ENCODE results near the gene DHRS12. TPM values are rescaled to one million over a fixed set of nuclear protein-coding genes. Genes with fewer than 3 reads are reported as not detected.

Gene DHRS12
- total RNA-seq, 1 experiment from 2014 or later: 2.6 TPM

- ATAC-seq (no peak), DNase-seq (no peak)
- H3K79me2 ChIP-seq (ENCODE audit: low read length): no peaks in the 10 kb centered on the region
- TF ChIP-seq CTCF (conservative IDR thresholded peaks at IDR 0.05; ENCODE audit: low read depth, low read length): no peak
- TF ChIP-seq EZH2phosphoT487 (IDR thresholded peaks at IDR 0.05; ENCODE audit: borderline replicate concordance, low read length): no peak
- TF ChIP-seq EZH2 (IDR thresholded peaks at IDR 0.05; ENCODE audit: low read length, unreplicated experiment): no peak
- intact Hi-C loops (cut with micrococcal nuclease): loop anchor here (5.0 kb wide), 1 partner anchor 85 kb away; no protein-coding TSS in a partner anchor
- no peaks in the 10 kb centered on the region for H3F3A ChIP-seq (ENCODE audit: low read length, unreplicated experiment)
- ChIA-PET CTCF (no interaction called here), POLR2A (ENCODE audit: unreplicated experiment) (no interaction called here)
- H3K27ac ChIP-seq (ENCODE audit: low read length): no peak overlapping the region
- no peaks in the 10 kb centered on the region for H4K20me1 ChIP-seq (ENCODE audit: low read length)
- H2AFZ ChIP-seq (ENCODE audit: low read length): no peak overlapping the region
- no peaks in the 10 kb centered on the region for H3K9me2 ChIP-seq (replicated peaks; ENCODE audit: low read length)
- no peak overlapping the region for H3K4me2 ChIP-seq (ENCODE audit: low read length)
- no peaks in the 10 kb centered on the region for H3K27me3 ChIP-seq (ENCODE audit: low read length)
- no peak overlapping the region for H3K4me3 ChIP-seq (ENCODE audit: low read length)
- no peaks in the 10 kb centered on the region for H3K9me3 ChIP-seq (ENCODE audit: low read length)
- no peak overlapping the region for H3K9ac ChIP-seq (ENCODE audit: low read length)
- no peaks in the 10 kb centered on the region; the same call in 1 of the 2 replicates for H3K36me3 ChIP-seq (ENCODE audit: low read depth, low read length)
- peaks cover 19% of the 10 kb centered on the region for H3K4me1 ChIP-seq (ENCODE audit: insufficient read depth, low read length)
- no TSS peak for BruUV-seq (replicated peaks)
Observed at GRCh38 chr13:51727634-51728274, 76.2 kb downstream of the DHRS12 start.

- Histone ChIP-seq H3K4me2 (ENCODE audit: low read length) (no peak overlapping the region), H3K4me3 (ENCODE audit: low read length) (no peak overlapping the region), H3K9ac (ENCODE audit: low read length) (no peak overlapping the region), H3K4me1 (ENCODE audit: insufficient read depth, low read length) (peaks cover 19% of the 10 kb centered on the region), H3F3A (ENCODE audit: low read length, unreplicated experiment) (no peaks in the 10 kb centered on the region), H3K79me2 (ENCODE audit: low read length) (no peaks in the 10 kb centered on the region), H3K27ac (ENCODE audit: low read length) (no peak overlapping the region), H3K9me2 (replicated peaks; ENCODE audit: low read length) (no peaks in the 10 kb centered on the region), H3K27me3 (ENCODE audit: low read length) (no peaks in the 10 kb centered on the region), H3K36me3 (ENCODE audit: low read depth, low read length) (no peaks in the 10 kb centered on the region; the same call in 1 of the 2 replicates), H3K9me3 (ENCODE audit: low read length) (no peaks in the 10 kb centered on the region), H2AFZ (ENCODE audit: low read length) (no peak overlapping the region), H4K20me1 (ENCODE audit: low read length) (no peaks in the 10 kb centered on the region)
- intact Hi-C loops (cut with micrococcal nuclease): loop anchor here (5.0 kb wide), 1 partner anchor 84 kb away; no protein-coding TSS in a partner anchor
- TF ChIP-seq EZH2phosphoT487 (IDR thresholded peaks at IDR 0.05; ENCODE audit: borderline replicate concordance, low read length): no peak
- TF ChIP-seq EZH2 (IDR thresholded peaks at IDR 0.05; ENCODE audit: low read length, unreplicated experiment): no peak
- TF ChIP-seq CTCF (conservative IDR thresholded peaks at IDR 0.05; ENCODE audit: low read depth, low read length): no peak
- ChIA-PET CTCF (no interaction called here), POLR2A (ENCODE audit: unreplicated experiment) (interaction anchor here (0.5 kb wide), 1 partner anchor 311 kb away, joined by 11 read pairs; no protein-coding TSS in a partner anchor)
- DNase-seq: no peak
- BruUV-seq (replicated peaks): no TSS peak
- ATAC-seq: no peak
Observed at GRCh38 chr13:51726446-51727193, 77.3 kb downstream of the DHRS12 start.

- CTCF ChIA-PET: no interaction called here
- Histone ChIP-seq H3K79me2 (ENCODE audit: low read length) (no peaks in the 10 kb centered on the region), H3K36me3 (ENCODE audit: low read depth, low read length) (no peaks in the 10 kb centered on the region; the same call in 1 of the 2 replicates), H3F3A (ENCODE audit: low read length, unreplicated experiment) (no peaks in the 10 kb centered on the region), H3K9me2 (replicated peaks; ENCODE audit: low read length) (no peaks in the 10 kb centered on the region), H3K27ac (ENCODE audit: low read length) (no peak overlapping the region), H3K9me3 (ENCODE audit: low read length) (no peaks in the 10 kb centered on the region), H3K4me2 (ENCODE audit: low read length) (no peak overlapping the region), H4K20me1 (ENCODE audit: low read length) (no peaks in the 10 kb centered on the region), H3K9ac (ENCODE audit: low read length) (no peak overlapping the region), H3K4me1 (ENCODE audit: insufficient read depth, low read length) (peaks cover 5% of the 10 kb centered on the region), H3K4me3 (ENCODE audit: low read length) (no peak overlapping the region), H2AFZ (ENCODE audit: low read length) (no peak overlapping the region), H3K27me3 (ENCODE audit: low read length) (no peaks in the 10 kb centered on the region)
- ATAC-seq (no peak), DNase-seq (no peak)
- POLR2A ChIA-PET (ENCODE audit: unreplicated experiment): no interaction called here
- TF ChIP-seq EZH2 (IDR thresholded peaks at IDR 0.05; ENCODE audit: low read length, unreplicated experiment) (no peak), CTCF (conservative IDR thresholded peaks at IDR 0.05; ENCODE audit: low read depth, low read length) (no peak), EZH2phosphoT487 (IDR thresholded peaks at IDR 0.05; ENCODE audit: borderline replicate concordance, low read length) (no peak)
- intact Hi-C loops (cut with micrococcal nuclease): loop anchor here (5.0 kb wide), 1 partner anchor 82 kb away; no protein-coding TSS in a partner anchor
- BruUV-seq (replicated peaks): no TSS peak
Observed at GRCh38 chr13:51724721-51725120, 79.2 kb downstream of the DHRS12 start.
